KMS-11 (cell line): ENCODE results near the gene PTGFRN.

Source experiments
- H2AFZ ChIP-seq: fragments of 200-600 bp; sonication (generic); 2 replicates; pipeline ENCODE4 v1.6.1; 2016; ENCODE audit warnings: antibody characterized with exemption, mixed run types, low read depth
- H3K27ac ChIP-seq: fragments of 200-600 bp; sonication (generic); 2 replicates; pipeline ENCODE4 v1.6.1; 2016; ENCODE audit warnings: mild to moderate bottlenecking, mixed run types
- H3K27me3 ChIP-seq: fragments of 200-600 bp; sonication (generic); 2 replicates; pipeline ENCODE4 v1.6.1; 2017; ENCODE audit warnings: mild to moderate bottlenecking, low read depth, mixed run types, moderate library complexity; ENCODE audit not compliant: insufficient read depth
- H3K36me3 ChIP-seq: fragments of 200-600 bp; sonication (generic); 2 replicates; pipeline ENCODE4 v1.6.1; 2017; ENCODE audit warnings: mild to moderate bottlenecking, mixed run types; ENCODE audit not compliant: insufficient read depth
- H3K4me1 ChIP-seq: fragments of 200-600 bp; sonication (generic); 2 replicates; pipeline ENCODE4 v1.6.1; 2016; ENCODE audit warnings: mild to moderate bottlenecking, low read depth, mixed run types; ENCODE audit not compliant: poor library complexity, severe bottlenecking
- H3K4me2 ChIP-seq: fragments of 200-600 bp; sonication (generic); 2 replicates; pipeline ENCODE4 v1.7.0; 2016; ENCODE audit warnings: mild to moderate bottlenecking, mixed run types
- H3K4me3 ChIP-seq: fragments of 200-600 bp; sonication (generic); IDR thresholded peaks from 2 replicates; pipeline ENCODE4 v1.6.1; 2017; ENCODE audit warnings: low read depth, low read length, mixed read lengths; ENCODE audit not compliant: insufficient read depth
- H3K79me2 ChIP-seq: fragments of 200-600 bp; sonication (generic); 2 replicates; pipeline ENCODE4 v1.6.1; 2016; ENCODE audit warnings: low read depth, mixed run types; ENCODE audit not compliant: insufficient read depth
- H3K9ac ChIP-seq: fragments of 200-600 bp; sonication (generic); 2 replicates; pipeline ENCODE4 v1.6.1; 2016; ENCODE audit warnings: mild to moderate bottlenecking, mixed run types
- H4K20me1 ChIP-seq: fragments of 200-600 bp; sonication (generic); 2 replicates; pipeline ENCODE4 v1.6.1; 2016; ENCODE audit warnings: mild to moderate bottlenecking, mixed run types; ENCODE audit not compliant: insufficient read depth
- CTCF ChIP-seq: fragments of 200-600 bp; sonication (generic); conservative IDR thresholded peaks from 2 replicates; pipeline ENCODE4 v1.6.1; 2017; ENCODE audit warnings: low read depth, mild to moderate bottlenecking, antibody characterized with exemption, low read length, moderate library complexity, mixed read lengths

Gene PTGFRN

GRCh38 chr1:116957646-116958045 is 47.9 kb downstream of the PTGFRN start:
- Histone ChIP-seq H3K4me3 (no peak overlapping the region), H4K20me1 (no peaks in the 10 kb centered on the region), H3K36me3 (no peaks in the 10 kb centered on the region), H2AFZ (no peak overlapping the region), H3K9ac (no peak overlapping the region), H3K27me3 (no peaks in the 10 kb centered on the region), H3K4me1 (no peaks in the 10 kb centered on the region), H3K27ac (no peak overlapping the region), H3K79me2 (no peaks in the 10 kb centered on the region), H3K4me2 (no peak overlapping the region)
- TF ChIP-seq CTCF: no peak

GRCh38 chr1:116958110-116958509 is 48.4 kb downstream of the PTGFRN start:
- no peak for TF ChIP-seq CTCF
- no peaks in the 10 kb centered on the region for H3K4me1 ChIP-seq
- no peaks in the 10 kb centered on the region for H4K20me1 ChIP-seq
- H3K27me3 ChIP-seq: no peaks in the 10 kb centered on the region
- no peak overlapping the region for H3K4me3 ChIP-seq
- no peak overlapping the region for H3K4me2 ChIP-seq
- no peak overlapping the region for H2AFZ ChIP-seq
- no peak overlapping the region for H3K27ac ChIP-seq
- H3K36me3 ChIP-seq: no peaks in the 10 kb centered on the region
- H3K9ac ChIP-seq: no peak overlapping the region
- H3K79me2 ChIP-seq: no peaks in the 10 kb centered on the region

GRCh38 chr1:116958977-116959376 is 49.3 kb downstream of the PTGFRN start:
- Histone ChIP-seq H3K4me1 (no peaks in the 10 kb centered on the region), H4K20me1 (no peaks in the 10 kb centered on the region), H3K79me2 (no peaks in the 10 kb centered on the region), H3K9ac (no peak overlapping the region), H3K27me3 (no peaks in the 10 kb centered on the region), H2AFZ (no peak overlapping the region), H3K4me2 (no peak overlapping the region), H3K4me3 (no peak overlapping the region), H3K27ac (no peak overlapping the region), H3K36me3 (no peaks in the 10 kb centered on the region)
- no peak for TF ChIP-seq CTCF

GRCh38 chr1:116961606-116962005 is 51.9 kb downstream of the PTGFRN start:
- Histone ChIP-seq H3K4me3 (no peak overlapping the region), H3K36me3 (no peaks in the 10 kb centered on the region), H4K20me1 (no peaks in the 10 kb centered on the region), H3K79me2 (no peaks in the 10 kb centered on the region), H3K4me2 (no peak overlapping the region), H3K27ac (no peak overlapping the region), H3K9ac (no peak overlapping the region), H3K27me3 (no peaks in the 10 kb centered on the region), H3K4me1 (no peaks in the 10 kb centered on the region), H2AFZ (no peak overlapping the region)
- TF ChIP-seq CTCF: no peak
